IPS-15b (cell line): Measurements from ENCODE around the gene TRPC1.

Experiments used
- H3K27me3 ChIP-seq: one replicate; pipeline ENCODE4 v1.6.1; 2013; ENCODE audit warnings: low read length; ENCODE audit not compliant: control insufficient read depth, insufficient read depth
- H3K36me3 ChIP-seq: one replicate; pipeline ENCODE4 v1.6.1; 2013; ENCODE audit warnings: low read length; ENCODE audit not compliant: control insufficient read depth, insufficient read depth
- H3K4me1 ChIP-seq: one replicate; pipeline ENCODE4 v1.6.1; 2013; ENCODE audit warnings: mild to moderate bottlenecking, low read length; ENCODE audit not compliant: control insufficient read depth, insufficient read depth
- H3K4me3 ChIP-seq: one replicate; pipeline ENCODE4 v1.5.1; 2013; ENCODE audit warnings: low read depth, low read length
- H3K9ac ChIP-seq: one replicate; pipeline ENCODE4 v1.6.1; 2013; ENCODE audit warnings: low read depth, mild to moderate bottlenecking, low read length
- H3K9me3 ChIP-seq: one replicate; pipeline ENCODE4 v1.6.1; 2013; ENCODE audit warnings: mild to moderate bottlenecking, low read length; ENCODE audit not compliant: control insufficient read depth, insufficient read depth

The TRPC1 gene

GRCh38 chr3:142808103-142808917 lies 84.5 kb downstream of the TRPC1 start:
- Histone ChIP-seq H3K4me3 (no peak overlapping the region), H3K9me3 (no peaks in the 10 kb centered on the region), H3K27me3 (no peaks in the 10 kb centered on the region), H3K36me3 (no peaks in the 10 kb centered on the region), H3K4me1 (no peaks in the 10 kb centered on the region), H3K9ac (no peak overlapping the region)

- H3K27me3 ChIP-seq, result no peaks in the 10 kb centered on the region
- H3K9me3 ChIP-seq, result no peaks in the 10 kb centered on the region
- no peaks in the 10 kb centered on the region for H3K4me1 ChIP-seq
- no peak overlapping the region for H3K4me3 ChIP-seq
- no peak overlapping the region for H3K9ac ChIP-seq
- no peaks in the 10 kb centered on the region for H3K36me3 ChIP-seq
Measured at GRCh38 chr3:142809259-142809658, 85.4 kb downstream of the TRPC1 start.

GRCh38 chr3:142815803-142816202 lies 92.0 kb downstream of the TRPC1 start:
- Histone ChIP-seq H3K9me3 (no peaks in the 10 kb centered on the region), H3K27me3 (no peaks in the 10 kb centered on the region), H3K4me1 (no peaks in the 10 kb centered on the region), H3K4me3 (no peak overlapping the region), H3K36me3 (no peaks in the 10 kb centered on the region), H3K9ac (no peak overlapping the region)

GRCh38 chr3:142817356-142817755 lies 93.5 kb downstream of the TRPC1 start:
- Histone ChIP-seq H3K9me3 (no peaks in the 10 kb centered on the region), H3K36me3 (no peaks in the 10 kb centered on the region), H3K4me3 (no peak overlapping the region)

GRCh38 chr3:142817897-142818296 lies 94.1 kb downstream of the TRPC1 start:
- Histone ChIP-seq H3K4me3 (no peak overlapping the region), H3K36me3 (no peaks in the 10 kb centered on the region), H3K9me3 (no peaks in the 10 kb centered on the region), H3K4me1 (no peaks in the 10 kb centered on the region), H3K9ac (no peak overlapping the region), H3K27me3 (no peaks in the 10 kb centered on the region)

More at GRCh38 chr3:142817356-142817755, 93.5 kb downstream of the TRPC1 start:
- H3K27me3 ChIP-seq, result no peaks in the 10 kb centered on the region
- no peaks in the 10 kb centered on the region for H3K4me1 ChIP-seq
- H3K9ac ChIP-seq, result no peak overlapping the region

GRCh38 chr3:142818651-142819050 lies 94.8 kb downstream of the TRPC1 start:
- Histone ChIP-seq H3K36me3 (no peaks in the 10 kb centered on the region), H3K9ac (no peak overlapping the region), H3K9me3 (no peaks in the 10 kb centered on the region), H3K4me3 (no peak overlapping the region), H3K27me3 (no peaks in the 10 kb centered on the region), H3K4me1 (no peaks in the 10 kb centered on the region)

- no peaks in the 10 kb centered on the region for H3K4me1 ChIP-seq
- no peaks in the 10 kb centered on the region for H3K9me3 ChIP-seq
- H3K36me3 ChIP-seq, result no peaks in the 10 kb centered on the region
- H3K4me3 ChIP-seq, result no peak overlapping the region
- H3K27me3 ChIP-seq, result no peaks in the 10 kb centered on the region
- no peak overlapping the region for H3K9ac ChIP-seq
Measured at GRCh38 chr3:142819179-142819578, 95.3 kb downstream of the TRPC1 start.

GRCh38 chr3:142828703-142829305 lies 105.0 kb downstream of the TRPC1 start:
- no peaks in the 10 kb centered on the region for H3K36me3 ChIP-seq
- H3K9ac ChIP-seq, result no peak overlapping the region
- H3K9me3 ChIP-seq, result no peaks in the 10 kb centered on the region
- H3K27me3 ChIP-seq, result no peaks in the 10 kb centered on the region
- H3K4me3 ChIP-seq, result no peak overlapping the region
- no peaks in the 10 kb centered on the region for H3K4me1 ChIP-seq

- Histone ChIP-seq H3K9ac (no peak overlapping the region), H3K36me3 (no peaks in the 10 kb centered on the region), H3K9me3 (peaks cover 3% of the 10 kb centered on the region), H3K27me3 (no peaks in the 10 kb centered on the region), H3K4me1 (no peaks in the 10 kb centered on the region), H3K4me3 (no peak overlapping the region)
Measured at GRCh38 chr3:142837526-142837925, 113.7 kb downstream of the TRPC1 start.

GRCh38 chr3:142839831-142840230 lies 116.0 kb downstream of the TRPC1 start:
- peaks cover 3% of the 10 kb centered on the region for H3K9me3 ChIP-seq
- H3K4me3 ChIP-seq, result no peak overlapping the region
- H3K4me1 ChIP-seq, result no peaks in the 10 kb centered on the region
- H3K27me3 ChIP-seq, result no peaks in the 10 kb centered on the region
- no peak overlapping the region for H3K9ac ChIP-seq
- H3K36me3 ChIP-seq, result no peaks in the 10 kb centered on the region

GRCh38 chr3:142844339-142844977 lies 120.6 kb downstream of the TRPC1 start:
- H3K4me1 ChIP-seq, result no peaks in the 10 kb centered on the region
- no peak overlapping the region for H3K4me3 ChIP-seq
- no peaks in the 10 kb centered on the region for H3K27me3 ChIP-seq
- H3K9me3 ChIP-seq, result no peaks in the 10 kb centered on the region
- no peak overlapping the region for H3K9ac ChIP-seq
- H3K36me3 ChIP-seq, result no peaks in the 10 kb centered on the region
